NAMALWA (cell line): ENCODE measurements around the gene PNMA1.

Experiments
- DNase-seq: peaks from one replicate; pipeline ENCODE4 v3.0.0-alpha.2; 2015; ENCODE audit warnings: low spot score

PNMA1 gene

GRCh38 chr14:73663548-73664212 is 50.5 kb downstream of the PNMA1 start:
- no peak for DNase-seq

GRCh38 chr14:73662487-73662943 is 51.7 kb downstream of the PNMA1 start:
- DNase-seq, result no peak

- no peak for DNase-seq
Measured at GRCh38 chr14:73661872-73662271, 52.3 kb downstream of the PNMA1 start.
